Smooth muscle cell (in vitro differentiated cells): ENCODE results near the gene PLD2. TPM values are rescaled to one million over a fixed set of nuclear protein-coding genes. Genes with fewer than 3 reads are reported as not detected.

Experiments used
- DNase-seq: peaks from one replicate; lab custom pipeline; 2025; ENCODE audit not compliant: unreplicated experiment; lab: John Stamatoyannopoulos, UW
- H2AFZ ChIP-seq: fragments of 200-600 bp; sonication (generic); 2 replicates; pipeline ENCODE4 v1.6.0; 2016; ENCODE audit warnings: antibody characterized with exemption, low read depth, mild to moderate bottlenecking
- H3F3A ChIP-seq: fragments of 200-600 bp; sonication (generic); 2 replicates; pipeline ENCODE4 v1.6.0; 2017; ENCODE audit warnings: antibody characterized with exemption, low read depth
- H3K27ac ChIP-seq: fragments of 200-600 bp; sonication (generic); 2 replicates; pipeline ENCODE4 v1.5.1; 2016; ENCODE audit warnings: low read depth, mild to moderate bottlenecking
- H3K27me3 ChIP-seq: fragments of 200-600 bp; sonication (generic); 2 replicates; pipeline ENCODE4 v1.6.1; 2016; ENCODE audit warnings: low read depth, mild to moderate bottlenecking
- H3K36me3 ChIP-seq: fragments of 200-600 bp; sonication (generic); 2 replicates; pipeline ENCODE4 v1.5.1; 2016; ENCODE audit warnings: low read depth
- H3K4me1 ChIP-seq: fragments of 200-600 bp; sonication (generic); 2 replicates; pipeline ENCODE4 v1.5.1; 2016; ENCODE audit warnings: low read depth
- H3K4me2 ChIP-seq: fragments of 200-600 bp; sonication (generic); 2 replicates; pipeline ENCODE4 v1.6.0; 2016; ENCODE audit warnings: mild to moderate bottlenecking
- H3K4me3 ChIP-seq: fragments of 200-600 bp; sonication (generic); 2 replicates; pipeline ENCODE4 v1.5.1; 2016; ENCODE audit warnings: mild to moderate bottlenecking
- H3K79me2 ChIP-seq: fragments of 200-600 bp; sonication (generic); 2 replicates; pipeline ENCODE4 v1.6.0; 2016; ENCODE audit warnings: low read depth, mild to moderate bottlenecking
- H3K9ac ChIP-seq: fragments of 200-600 bp; sonication (generic); 2 replicates; pipeline ENCODE4 v1.6.0; 2016; ENCODE audit warnings: low read depth
- H3K9me3 ChIP-seq: fragments of 200-600 bp; sonication (generic); replicated peaks from 2 replicates; pipeline ENCODE4 v1.5.1; 2016; ENCODE audit warnings: low read depth
- H4K20me1 ChIP-seq: fragments of 200-600 bp; sonication (generic); 2 replicates; pipeline ENCODE4 v1.6.0; 2016; ENCODE audit warnings: low read depth
- WGBS: methylation state at CpG from one replicate; pipeline ENCODE4 v1.1.7; 2016; ENCODE audit warnings: low lambda C conversion rate; 5-methylcytosine and 5-hydroxymethylcytosine counted together
- polyA plus RNA-seq: library from polyadenylated mRNA; unstranded; fragments of >200 nt; fragmentation: Nextera tagmentation; extraction: Ambion mirVana; gene quantifications from 2 replicates; pipeline ENCODE4 v1.2.1, GENCODE V29; 2016
- total RNA-seq: library from RNA; depleted of rRNA; stranded (reverse); fragments of >200 nt; gene quantifications from 2 replicates; pipeline ENCODE4 v1.2.3, GENCODE V29; 2014
- TF ChIP-seq, protein P1 (sequence below): fragments of 200-600 bp; sonication (generic); IDR thresholded peaks from 2 replicates; pipeline ENCODE4 v1.5.1; 2017; ENCODE audit warnings: borderline replicate concordance, mild to moderate bottlenecking, antibody characterized with exemption; ENCODE audit not compliant: insufficient read depth, poor library complexity, severe bottlenecking

The PLD2 gene
- total and polyA plus RNA-seq, 2 experiments from 2014 or later: 9.9 to 20.3 TPM

GRCh38 chr17:4838309-4838785, 31.4 kb downstream of the PLD2 start:
- Histone ChIP-seq H3K27ac (no peak overlapping the region), H3K9ac (no peak overlapping the region), H3F3A (peaks cover 25% of the 10 kb centered on the region), H3K4me2 (peak overlapping the region; percentile 9), H3K36me3 (no peaks in the 10 kb centered on the region), H3K4me1 (peaks cover 9% of the 10 kb centered on the region), H3K79me2 (peaks cover 72% of the 10 kb centered on the region), H3K9me3 (no peaks in the 10 kb centered on the region), H4K20me1 (peaks cover 82% of the 10 kb centered on the region), H2AFZ (no peak overlapping the region), H3K27me3 (no peaks in the 10 kb centered on the region), H3K4me3 (no peak overlapping the region)
- no peak for DNase-seq
- 51% methylated on average over 3 of the region's 3 CpGs for WGBS
- TF ChIP-seq, protein P1, sequence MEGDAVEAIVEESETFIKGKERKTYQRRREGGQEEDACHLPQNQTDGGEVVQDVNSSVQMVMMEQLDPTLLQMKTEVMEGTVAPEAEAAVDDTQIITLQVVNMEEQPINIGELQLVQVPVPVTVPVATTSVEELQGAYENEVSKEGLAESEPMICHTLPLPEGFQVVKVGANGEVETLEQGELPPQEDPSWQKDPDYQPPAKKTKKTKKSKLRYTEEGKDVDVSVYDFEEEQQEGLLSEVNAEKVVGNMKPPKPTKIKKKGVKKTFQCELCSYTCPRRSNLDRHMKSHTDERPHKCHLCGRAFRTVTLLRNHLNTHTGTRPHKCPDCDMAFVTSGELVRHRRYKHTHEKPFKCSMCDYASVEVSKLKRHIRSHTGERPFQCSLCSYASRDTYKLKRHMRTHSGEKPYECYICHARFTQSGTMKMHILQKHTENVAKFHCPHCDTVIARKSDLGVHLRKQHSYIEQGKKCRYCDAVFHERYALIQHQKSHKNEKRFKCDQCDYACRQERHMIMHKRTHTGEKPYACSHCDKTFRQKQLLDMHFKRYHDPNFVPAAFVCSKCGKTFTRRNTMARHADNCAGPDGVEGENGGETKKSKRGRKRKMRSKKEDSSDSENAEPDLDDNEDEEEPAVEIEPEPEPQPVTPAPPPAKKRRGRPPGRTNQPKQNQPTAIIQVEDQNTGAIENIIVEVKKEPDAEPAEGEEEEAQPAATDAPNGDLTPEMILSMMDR: no peak

GRCh38 chr17:4839221-4839620, 32.3 kb downstream of the PLD2 start:
- H3F3A ChIP-seq: peaks cover 20% of the 10 kb centered on the region
- H3K4me1 ChIP-seq: peaks cover 9% of the 10 kb centered on the region
- no peak for DNase-seq
- no peaks in the 10 kb centered on the region for H3K36me3 ChIP-seq
- H3K9ac ChIP-seq: peak overlapping the region; percentile 45
- peak overlapping the region; percentile 81 for H3K27ac ChIP-seq
- WGBS: 92% methylated on average over 8 of the region's 8 CpGs
- peak overlapping the region; percentile 74 for H3K4me2 ChIP-seq
- no peaks in the 10 kb centered on the region for H3K9me3 ChIP-seq
- H4K20me1 ChIP-seq: peaks cover 88% of the 10 kb centered on the region
- H2AFZ ChIP-seq: no peak overlapping the region
- H3K27me3 ChIP-seq: no peaks in the 10 kb centered on the region
- H3K4me3 ChIP-seq: no peak overlapping the region
- TF ChIP-seq, protein P1: no peak
- peaks cover 72% of the 10 kb centered on the region for H3K79me2 ChIP-seq

GRCh38 chr17:4839965-4840892, 33.3 kb downstream of the PLD2 start:
- TF ChIP-seq, protein P1: no peak
- Histone ChIP-seq H3F3A (peaks cover 15% of the 10 kb centered on the region), H3K4me3 (no peak overlapping the region), H2AFZ (peak overlapping the region; percentile 34), H3K36me3 (no peaks in the 10 kb centered on the region), H3K27me3 (no peaks in the 10 kb centered on the region), H4K20me1 (peaks cover 88% of the 10 kb centered on the region), H3K9ac (peak overlapping the region; percentile 44), H3K4me1 (peaks cover 9% of the 10 kb centered on the region), H3K27ac (peak overlapping the region; percentile 81), H3K79me2 (peaks cover 72% of the 10 kb centered on the region), H3K4me2 (peak overlapping the region; percentile 74), H3K9me3 (no peaks in the 10 kb centered on the region)
- DNase-seq: no peak
- 43% methylated on average over 8 of the region's 8 CpGs for WGBS
